NCI-H345 (cell line): ENCODE data around the gene RBBP4.

Experiments
- DNase-seq: peaks from one replicate; lab custom pipeline; 2025; lab: John Stamatoyannopoulos, UW

RBBP4 gene

DNA sequence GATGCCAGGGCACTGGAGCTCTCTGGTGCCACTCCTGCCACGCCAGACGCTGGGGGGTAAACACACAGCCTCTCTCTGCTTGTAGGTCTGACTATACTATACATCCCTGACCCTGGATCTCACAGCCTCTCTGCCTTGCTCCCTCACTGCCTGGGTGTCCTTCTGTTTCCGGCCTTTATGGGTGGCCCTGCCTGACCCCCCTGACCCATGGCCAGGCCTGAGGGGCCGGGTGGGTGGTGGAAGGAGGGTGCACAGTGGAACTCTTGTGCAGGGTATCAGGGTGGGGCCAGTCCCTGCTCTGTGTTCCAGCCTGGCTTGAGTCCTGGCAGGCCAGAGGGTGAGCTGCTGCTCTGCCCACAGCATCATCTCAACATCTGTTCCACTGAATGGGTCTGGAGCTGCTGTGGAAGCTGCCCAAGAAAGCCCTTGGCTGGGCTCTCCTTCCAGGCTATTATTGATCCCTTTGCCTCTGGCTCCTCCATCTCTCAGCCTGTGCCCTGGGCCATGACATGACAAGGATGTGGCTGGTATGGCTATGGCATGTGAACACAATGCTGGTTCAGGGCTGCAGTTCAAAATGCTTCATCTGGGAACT lies 68.8 kb downstream of the RBBP4 start:
- no peak for DNase-seq

DNA sequence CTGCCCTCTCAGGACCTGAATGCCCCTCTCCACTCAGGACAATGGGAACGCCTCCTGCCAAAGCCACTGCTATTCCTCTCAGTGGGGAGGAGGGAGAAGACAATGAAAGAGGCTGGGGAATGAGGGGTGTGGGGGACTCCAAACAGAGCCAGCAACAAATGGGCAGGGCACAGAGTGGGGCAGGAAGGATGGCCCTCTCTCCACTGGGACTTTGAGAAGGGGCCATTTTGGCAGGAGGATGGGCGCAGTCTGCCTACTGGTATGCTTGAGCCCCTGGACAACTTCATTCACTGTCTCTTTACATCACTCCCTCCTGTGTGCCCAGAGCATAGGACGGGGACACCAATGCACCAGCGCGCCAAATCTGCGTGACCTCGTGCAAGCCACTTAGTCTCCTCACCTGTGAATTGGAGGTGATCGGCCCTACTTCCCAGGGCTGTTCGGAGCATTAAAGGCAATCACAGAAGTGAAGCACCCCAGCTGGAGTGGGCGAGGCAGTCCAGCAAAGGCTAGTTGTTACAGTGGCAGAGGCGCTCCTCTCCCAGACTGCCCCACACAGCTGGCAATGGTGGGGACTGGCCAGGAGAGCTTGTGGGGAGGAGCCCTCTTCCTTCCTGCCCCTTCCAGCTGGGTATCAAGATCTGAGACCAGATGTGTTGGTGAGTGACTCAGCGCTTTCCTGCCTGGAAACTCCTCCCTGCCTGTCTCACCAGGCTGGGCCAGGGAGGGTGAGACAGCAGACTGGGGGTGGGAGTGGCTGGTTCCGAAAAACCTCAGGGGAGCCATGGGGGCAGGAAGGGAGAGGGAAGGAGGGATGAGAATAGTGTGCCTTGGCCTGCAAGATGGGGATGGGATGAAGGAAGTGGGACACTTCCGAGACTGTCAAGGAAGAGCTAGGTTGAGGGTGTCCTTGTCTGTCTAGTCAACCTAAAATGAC lies 73.9 kb downstream of the RBBP4 start:
- DNase-seq: no peak

DNA sequence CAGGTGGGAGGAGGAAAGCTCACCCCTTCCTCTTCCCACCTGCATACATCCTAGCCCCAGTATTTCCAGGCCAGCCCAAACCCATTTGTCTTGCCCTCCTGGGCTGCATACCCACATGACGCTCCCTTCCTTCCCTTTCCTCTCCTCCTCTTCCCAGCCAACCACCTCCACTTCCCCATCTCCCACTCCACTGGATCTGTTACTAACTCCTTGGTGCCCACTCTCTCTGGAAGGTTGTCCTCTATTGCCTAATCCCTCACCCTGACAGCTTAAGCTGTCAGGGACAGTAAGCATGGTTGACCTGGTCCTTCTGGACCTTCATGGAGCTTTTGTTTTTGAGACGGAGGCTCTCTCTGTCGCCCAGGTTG lies 74.6 kb downstream of the RBBP4 start:
- no peak for DNase-seq

DNA sequence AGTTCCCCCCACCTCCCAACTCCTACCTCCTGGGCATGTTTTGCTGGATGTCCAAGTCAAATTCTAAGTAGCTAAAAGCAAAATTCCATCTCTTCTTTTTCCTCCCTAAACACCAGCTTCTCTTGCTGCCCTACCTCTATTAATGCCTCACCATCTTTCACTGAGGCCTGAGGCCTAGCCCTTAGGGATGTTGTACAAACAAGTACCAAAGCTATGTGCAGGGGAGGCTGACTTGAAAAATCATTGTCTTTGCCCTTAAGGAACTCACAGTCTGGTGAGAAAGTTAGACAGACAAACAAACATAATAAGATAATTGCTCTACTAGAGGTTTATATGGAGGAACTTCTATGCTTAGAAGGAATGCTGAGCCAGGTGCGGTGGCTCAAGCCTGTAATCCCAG lies 76.9 kb downstream of the RBBP4 start:
- no peak for DNase-seq

DNA sequence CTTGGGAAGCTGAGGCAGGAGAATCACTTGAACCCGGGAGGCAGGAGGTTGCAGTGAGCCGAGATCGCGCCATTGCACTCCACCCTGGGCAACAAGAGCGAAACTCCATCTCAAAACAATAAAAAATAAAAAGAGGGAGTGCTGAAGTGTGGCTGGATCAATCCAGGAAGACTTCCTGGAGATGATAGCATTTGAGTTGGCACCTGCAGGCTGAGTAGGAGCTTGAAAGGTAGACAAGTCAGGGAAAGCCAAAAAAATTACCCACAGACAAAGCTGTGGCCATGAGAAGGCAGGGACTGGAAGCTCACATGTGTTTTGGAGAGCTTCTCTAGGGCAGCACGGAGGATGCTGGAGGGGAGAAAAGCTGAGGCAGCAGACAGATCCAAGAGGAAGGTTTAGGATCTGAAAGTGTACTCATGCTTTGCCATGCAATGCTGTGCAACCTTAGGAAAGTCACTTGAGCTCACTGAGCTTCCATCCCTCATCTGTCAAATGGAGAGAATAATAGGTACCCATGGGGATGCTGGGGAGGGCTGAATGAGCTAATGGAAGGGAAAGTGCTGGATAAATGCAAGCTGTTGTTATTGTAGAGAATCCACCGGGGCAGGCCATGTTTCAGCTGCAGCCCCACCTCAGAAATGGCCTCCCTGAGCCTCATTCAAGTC lies 77.5 kb downstream of the RBBP4 start:
- DNase-seq: no peak

DNA sequence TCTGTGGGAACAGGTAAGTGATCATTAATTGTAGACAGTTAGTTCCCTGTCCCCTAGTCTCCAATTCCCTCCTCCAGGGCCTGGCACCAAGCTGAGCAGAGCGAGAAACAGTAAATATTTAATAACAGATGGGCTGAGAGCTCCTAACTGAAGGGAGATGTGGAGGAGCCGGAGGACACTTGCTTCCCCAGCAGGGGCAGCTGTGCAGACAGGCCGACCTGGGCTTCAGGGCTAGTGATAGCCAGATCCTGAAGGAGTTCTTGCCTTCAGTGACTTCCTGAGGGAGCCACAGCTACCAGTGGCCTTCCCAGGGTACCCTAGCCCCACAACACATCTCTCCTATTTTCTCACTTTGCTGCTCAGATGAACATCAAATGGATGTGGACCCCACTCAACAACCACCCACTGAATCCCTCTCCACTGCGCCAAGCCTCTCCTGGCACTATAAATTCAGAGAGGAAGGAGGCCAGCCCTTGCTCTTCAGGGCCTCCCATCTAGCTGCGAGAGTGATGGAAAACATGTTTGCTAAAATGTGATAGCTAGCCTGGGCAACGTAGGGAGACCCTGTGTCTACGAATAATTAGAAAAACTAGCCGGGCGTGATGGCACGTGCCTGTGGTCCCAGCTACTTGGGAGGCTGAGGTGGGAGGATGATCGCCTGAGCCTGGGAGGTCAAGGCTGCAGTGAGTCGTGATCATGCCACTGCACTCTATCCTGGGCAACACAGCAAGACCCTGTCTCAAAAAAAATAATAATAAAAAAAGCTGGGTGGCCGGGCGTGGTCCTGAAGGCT lies 78.4 kb downstream of the RBBP4 start:
- DNase-seq: no peak

DNA sequence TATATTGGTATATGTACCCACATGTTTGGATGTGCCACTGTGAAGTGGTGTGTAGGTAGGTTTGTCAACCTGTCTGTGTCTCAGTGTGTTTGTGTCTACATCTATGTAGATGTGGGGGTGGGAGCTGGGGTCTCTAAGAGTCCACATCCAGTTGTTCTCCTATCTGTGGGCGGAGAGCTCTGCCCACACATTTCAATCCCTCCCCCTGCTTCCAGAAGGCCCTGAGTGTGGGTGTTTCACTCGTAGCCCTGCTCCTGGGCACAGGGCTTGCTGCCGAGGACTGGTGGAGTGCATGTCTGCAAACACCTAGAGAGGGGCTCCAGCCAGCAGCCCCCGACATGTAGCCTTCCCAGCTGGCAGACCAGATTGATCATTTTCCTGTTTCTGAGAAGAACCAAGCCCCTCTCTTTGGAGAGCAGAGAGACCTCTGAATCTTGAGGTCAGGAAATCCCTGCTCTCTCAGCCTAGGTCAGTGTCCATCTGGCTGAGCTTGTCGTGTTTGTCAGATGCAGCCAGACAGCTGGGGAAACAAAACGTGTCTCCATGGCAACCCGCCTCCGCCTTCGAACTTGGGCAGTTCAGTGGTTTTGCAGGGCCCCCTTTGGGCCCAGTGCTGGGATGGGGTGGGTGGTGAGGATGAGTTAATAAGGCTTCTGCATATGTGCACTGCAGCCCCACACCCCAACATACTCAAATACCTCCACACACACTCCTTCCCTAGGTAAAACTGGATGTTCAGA lies 82.7 kb downstream of the RBBP4 start:
- DNase-seq: no peak
